OCI-LY1 (cell line): ENCODE measurements around the gene CDC42.

Experiments
- CTCF ChIP-seq: fragments of 200-600 bp; sonication (generic), shearing (Covaris generic); IDR thresholded peaks from 2 replicates; pipeline ENCODE4 v1.5.1; 2017; ENCODE audit warnings: mild to moderate bottlenecking, antibody characterized with exemption, low read length, moderate library complexity, mixed read lengths
- EZH2 ChIP-seq: fragments of 200-600 bp; sonication (generic), shearing (Covaris generic); IDR thresholded peaks from 2 replicates; pipeline ENCODE4 v1.8.0; 2017; ENCODE audit warnings: borderline replicate concordance, mixed run types, mild to moderate bottlenecking, antibody characterized with exemption, low read length, moderate library complexity, mixed read lengths

- TF ChIP-seq CTCF (no peak), EZH2 (no peak)
Observed at GRCh38 chr1:22133931-22134324, 81.4 kb downstream of the CDC42 start.
